HG02981 (cell line): Measurements from ENCODE around the gene SLC35E4.
"Not testable (repeated sequence)": the region's sequence is repeated elsewhere in the genome, so short reads cannot be mapped to it uniquely, and the experiment has no call there.

Experiments
- ATAC-seq: cut with Tn5 transposase; IDR thresholded peaks from one replicate; pipeline ENCODE4 v1.9.1; 2021; ENCODE audit warnings: mild to moderate bottlenecking, moderate library complexity; ENCODE audit not compliant: unreplicated experiment

SLC35E4 gene

GRCh38 chr22:30649430-30650007 lies 13.9 kb downstream of the SLC35E4 start:
- no peak for ATAC-seq

DNA sequence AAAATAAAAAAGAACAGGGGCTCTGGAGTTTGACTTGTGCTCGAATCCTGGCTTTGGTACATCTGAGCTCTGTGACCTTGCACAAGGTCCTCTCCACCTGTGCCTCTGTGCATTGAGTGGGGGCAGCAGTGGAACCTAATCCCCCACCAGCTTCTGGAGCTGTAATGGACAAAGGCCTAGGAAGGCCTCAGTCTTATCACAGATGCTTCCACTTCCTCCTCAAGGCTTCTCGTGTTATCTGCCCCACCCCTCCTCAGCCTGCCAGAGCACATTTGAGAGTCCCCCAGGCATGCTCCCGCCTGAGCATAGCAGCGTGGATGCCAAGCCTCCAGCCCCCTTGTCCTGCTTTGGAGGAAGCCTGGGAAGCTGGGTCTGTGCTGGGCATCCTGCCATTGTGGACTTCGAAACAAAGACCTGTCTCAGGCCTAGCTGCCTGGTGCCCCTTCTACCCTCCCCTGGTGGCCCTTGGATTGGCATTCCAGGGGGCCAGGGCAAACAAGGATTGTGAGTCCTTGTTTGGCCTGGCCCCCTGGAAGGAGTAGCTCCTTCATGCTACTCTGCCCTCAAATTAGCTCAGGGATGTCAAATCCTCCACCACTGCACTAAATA lies 15.0 kb downstream of the SLC35E4 start:
- no peak for ATAC-seq

DNA sequence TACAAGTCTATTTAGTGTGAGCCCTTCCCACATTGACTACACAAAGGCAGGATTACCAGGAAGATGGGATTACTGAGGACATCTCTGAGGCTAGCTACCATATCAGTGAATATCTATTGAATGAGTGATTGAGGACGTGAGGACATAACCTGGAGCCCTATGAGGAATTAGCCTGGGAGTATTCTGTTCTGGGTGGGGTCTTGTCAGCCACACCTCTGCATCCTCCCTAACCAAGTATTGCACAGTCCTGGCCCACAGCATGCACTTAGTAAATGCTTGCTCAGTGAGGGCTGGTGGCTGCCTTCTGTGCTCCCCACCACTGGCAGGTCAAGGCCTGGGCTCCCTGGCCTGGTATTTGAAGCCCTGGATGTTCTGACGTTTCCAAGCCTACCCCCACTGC lies 17.3 kb downstream of the SLC35E4 start:
- no peak for ATAC-seq

- no peak for ATAC-seq
Measured at GRCh38 chr22:30654361-30654760, 18.8 kb downstream of the SLC35E4 start.

DNA sequence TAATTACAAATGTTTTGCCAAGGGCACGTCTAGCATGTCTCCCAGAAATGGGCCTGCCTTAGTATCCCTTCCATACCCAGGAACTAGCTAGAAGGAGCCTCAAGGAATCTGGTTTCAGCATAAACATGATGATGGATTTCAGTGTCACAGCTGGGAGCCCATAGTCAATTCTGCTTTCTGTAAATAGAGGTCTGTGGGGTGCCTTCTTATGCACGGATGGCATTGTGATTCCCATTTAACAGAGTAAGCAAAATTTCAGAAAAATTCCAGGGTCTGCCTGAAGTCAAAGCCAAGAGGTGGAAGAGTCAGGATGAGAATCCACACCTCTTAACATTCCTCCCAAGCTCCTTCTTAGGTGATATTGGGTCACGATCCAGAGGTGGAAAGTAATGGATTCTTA lies 20.0 kb downstream of the SLC35E4 start:
- no peak for ATAC-seq

GRCh38 chr22:30662040-30662439 lies 26.5 kb downstream of the SLC35E4 start:
- no peak for ATAC-seq

GRCh38 chr22:30664798-30665197 lies 29.2 kb downstream of the SLC35E4 start:
- no peak for ATAC-seq

DNA sequence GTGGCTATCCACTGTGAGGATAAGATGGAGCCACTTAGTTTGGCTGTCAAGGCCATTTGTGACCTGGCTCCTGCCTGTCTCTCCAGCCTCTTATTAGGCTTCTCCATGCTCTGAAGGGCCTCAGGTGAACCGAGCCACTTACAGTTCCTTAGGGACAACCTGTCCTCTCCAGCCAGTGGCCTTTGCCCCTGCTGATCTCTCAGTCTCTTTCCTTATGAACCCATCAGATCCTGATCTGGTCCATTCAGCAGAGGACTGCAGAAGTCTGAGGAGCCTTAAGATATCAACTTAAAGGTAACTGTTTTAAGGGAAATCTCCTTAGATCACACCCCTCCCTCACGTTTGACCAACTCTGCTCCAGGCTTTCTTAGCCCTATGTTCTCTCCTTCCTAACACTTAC lies 29.7 kb downstream of the SLC35E4 start:
- ATAC-seq: no peak

DNA sequence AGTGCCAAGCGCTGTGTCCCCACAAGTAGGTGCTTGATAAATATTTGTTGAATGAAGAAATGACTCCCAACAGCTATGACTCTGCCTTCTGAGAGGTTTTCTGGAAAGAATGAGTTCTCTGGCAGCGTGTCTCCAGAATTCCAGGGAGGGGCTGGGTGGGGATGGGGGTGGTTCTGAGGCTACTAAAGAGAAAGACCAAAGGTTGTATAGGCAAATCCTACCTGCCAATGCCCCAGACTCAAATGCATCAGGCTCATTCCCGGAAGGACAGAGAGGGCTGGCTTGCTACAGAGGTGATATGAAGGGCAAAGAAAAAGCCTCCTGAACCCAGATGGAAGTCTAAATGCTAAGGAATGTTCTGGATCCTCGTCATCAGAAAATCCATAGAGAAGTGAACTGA lies 30.2 kb downstream of the SLC35E4 start:
- no peak for ATAC-seq

GRCh38 chr22:30667107-30667493 lies 31.5 kb downstream of the SLC35E4 start:
- no peak for ATAC-seq

- ATAC-seq: peak; percentile 92
Measured at GRCh38 chr22:30667494-30668385, 32.2 kb downstream of the SLC35E4 start, which contains the start of gene DUSP18. TSS of gene DUSP18 (minus strand) at chr22:30667875. CDS start at chr22:30664003, 3,872 bp downstream.

GRCh38 chr22:30668386-30668710 lies 32.8 kb downstream of the SLC35E4 start:
- ATAC-seq: no peak

DNA sequence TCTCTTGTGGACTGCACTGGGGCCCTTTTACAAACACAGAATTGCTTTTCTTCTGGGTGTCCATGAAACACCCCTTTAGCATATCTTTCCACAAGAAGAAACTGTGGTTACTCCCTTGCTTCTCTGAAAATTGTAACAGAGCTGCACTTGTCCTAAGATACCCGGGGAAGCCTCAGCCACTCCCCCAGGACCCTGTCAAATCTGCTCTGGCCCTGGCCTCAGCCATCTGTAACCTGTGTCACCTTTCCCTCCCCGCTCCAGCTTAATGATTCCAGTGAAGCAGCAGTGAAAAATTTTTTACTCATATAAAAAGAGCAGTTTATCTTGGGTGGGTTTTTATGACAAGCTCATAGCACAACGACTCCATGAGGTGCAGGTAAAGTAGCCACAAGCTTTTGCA lies 35.5 kb downstream of the SLC35E4 start:
- ATAC-seq: no peak

DNA sequence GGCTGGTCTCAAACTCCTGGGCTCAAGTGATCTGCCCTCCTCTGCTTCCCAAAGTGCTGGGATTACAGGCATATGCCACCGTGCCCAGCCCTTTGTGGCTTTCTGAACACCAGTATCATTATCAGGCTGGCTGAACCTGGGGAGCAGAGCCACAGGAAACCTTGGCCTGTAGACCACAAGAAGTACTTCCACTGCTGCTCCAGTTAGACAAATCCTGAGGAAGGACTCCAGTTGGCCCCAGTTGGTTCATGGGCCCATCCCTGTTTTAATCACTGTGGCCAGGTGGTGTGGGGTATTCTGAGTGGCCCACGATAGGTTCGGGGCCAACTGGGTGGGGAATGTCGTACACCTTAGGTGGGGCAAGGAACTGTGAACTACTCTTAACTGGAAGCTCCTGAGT lies 37.6 kb downstream of the SLC35E4 start:
- ATAC-seq: no peak

DNA sequence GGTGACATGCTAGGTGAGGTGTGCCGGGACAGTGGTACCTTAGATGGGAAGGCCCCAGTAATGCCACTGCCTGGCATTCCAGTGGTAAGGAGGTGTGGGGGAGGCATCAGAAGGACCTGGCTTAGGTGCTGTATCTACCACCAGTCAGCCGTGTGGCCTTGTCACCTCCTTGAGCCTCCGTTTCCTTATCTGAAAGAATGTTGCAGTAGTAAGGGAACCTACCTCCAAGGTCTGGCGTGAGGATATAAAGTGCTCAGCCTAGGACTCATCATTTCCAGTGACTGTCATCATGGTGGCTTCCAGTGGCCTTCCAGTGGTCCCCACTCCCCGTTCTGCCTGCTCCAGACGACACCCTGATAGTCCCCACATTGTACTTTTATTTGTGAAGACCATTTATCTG lies 38.9 kb downstream of the SLC35E4 start:
- no peak for ATAC-seq

- ATAC-seq: no peak
Measured at GRCh38 chr22:30675436-30675835, 39.9 kb downstream of the SLC35E4 start.

DNA sequence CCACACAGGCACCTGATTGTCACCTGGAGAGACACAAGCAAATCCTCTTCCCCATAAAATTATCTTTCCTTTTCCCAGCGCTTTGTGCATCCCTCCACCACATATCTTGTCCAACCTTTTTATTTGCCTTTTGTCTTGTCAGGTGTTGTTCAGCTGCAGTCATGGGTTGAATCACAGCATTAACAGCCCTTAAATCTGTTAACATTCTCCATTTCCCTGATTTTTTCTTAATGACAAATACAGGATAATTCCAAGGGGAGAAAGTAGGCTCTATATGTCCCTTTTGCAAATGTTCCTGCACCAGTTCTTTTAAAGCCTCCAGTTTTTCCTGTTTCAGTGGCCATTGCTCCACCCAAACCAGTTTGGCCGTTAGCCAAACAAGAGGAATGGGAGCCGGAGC lies 41.0 kb downstream of the SLC35E4 start:
- ATAC-seq: not testable (repeated sequence)

GRCh38 chr22:30679895-30680690 lies 44.5 kb downstream of the SLC35E4 start:
- not testable (repeated sequence) for ATAC-seq

DNA sequence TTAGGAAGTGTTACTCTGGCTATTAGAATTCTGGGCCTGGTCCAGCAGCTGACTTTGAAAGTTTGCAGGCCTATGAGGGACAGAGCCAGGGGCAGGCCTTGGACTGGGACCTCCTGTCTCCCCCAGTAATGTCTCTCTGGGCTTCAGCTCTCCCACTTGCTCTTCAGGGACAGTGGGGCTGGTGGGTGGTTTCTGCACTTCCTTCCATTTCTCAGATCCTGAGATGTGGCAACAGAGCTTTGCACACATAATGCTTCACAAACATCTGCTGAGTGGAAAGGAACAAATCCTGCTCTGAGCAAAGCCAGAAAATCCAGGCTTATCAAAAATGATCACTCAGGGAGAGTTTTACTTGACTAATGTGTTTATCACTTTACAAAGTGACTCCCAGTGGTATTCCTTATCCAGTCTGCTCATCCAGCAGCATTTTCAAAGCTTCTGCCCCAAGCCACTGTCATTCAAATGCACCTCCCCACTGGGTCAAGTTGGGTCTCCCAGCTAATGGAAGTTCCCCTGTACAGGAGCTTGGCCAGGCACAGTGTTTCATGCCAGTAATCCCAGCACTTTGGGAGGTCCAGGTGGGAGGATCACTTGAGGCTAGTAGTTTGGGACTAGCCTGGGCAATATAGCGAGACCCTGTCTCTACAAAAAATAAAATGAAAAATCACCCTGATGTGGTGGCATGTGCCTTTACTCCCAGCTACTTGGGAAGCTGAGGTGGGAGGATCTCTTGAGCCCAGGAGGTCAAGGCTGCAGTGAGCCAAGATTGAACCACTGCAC lies 45.6 kb downstream of the SLC35E4 start:
- ATAC-seq: no peak

DNA sequence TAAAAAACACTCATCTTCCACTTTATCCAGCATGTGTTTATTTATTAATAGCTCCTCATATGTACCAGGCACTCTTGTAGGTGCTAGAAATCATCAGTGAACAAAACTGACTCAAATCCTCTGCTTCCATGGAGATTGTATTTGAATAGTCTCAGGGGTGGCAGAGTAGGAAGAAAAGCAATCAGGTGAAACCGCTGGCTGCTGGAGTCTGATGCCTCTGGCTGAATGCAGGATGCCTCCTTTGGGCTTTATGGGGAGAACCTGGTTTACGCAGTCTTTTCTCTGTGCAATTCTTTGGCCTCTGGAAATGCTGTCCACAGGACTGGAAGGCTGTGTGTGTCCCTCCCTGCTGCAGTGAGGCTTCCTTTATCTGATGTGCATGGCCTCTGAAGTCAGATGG lies 46.2 kb downstream of the SLC35E4 start:
- ATAC-seq: no peak

- ATAC-seq: no peak
Measured at GRCh38 chr22:30685178-30685577, 49.6 kb downstream of the SLC35E4 start.
